HepG2 (cell line): Measurements from ENCODE around the gene MLLT1. TPM values are rescaled to one million over a fixed set of nuclear protein-coding genes. Genes with fewer than 3 reads are reported as not detected.

Experiments used
- ARNTL ChIP-seq: sonication (generic); formaldehyde crosslinking; IDR thresholded peaks from 2 replicates; pipeline ENCODE4 v1.4.0; 2020; ENCODE audit warnings: mild to moderate bottlenecking, missing genetic modification reagents
- BRF2 ChIP-seq: sonication (generic); formaldehyde crosslinking; IDR thresholded peaks from 2 replicates; pipeline ENCODE4 v1.8.1; 2022; ENCODE audit warnings: mild to moderate bottlenecking, missing genetic modification reagents
- CENPX ChIP-seq: sonication (generic); formaldehyde crosslinking; IDR thresholded peaks from 2 replicates; pipeline ENCODE4 v1.9.0; 2021; ENCODE audit warnings: mild to moderate bottlenecking, missing genetic modification reagents, moderate library complexity
- DMAP1 ChIP-seq: IDR thresholded peaks from 2 replicates; pipeline ENCODE4 v1.6.1; 2016
- ERF ChIP-seq: IDR thresholded peaks from 2 replicates; pipeline ENCODE4 v1.6.1; 2018; ENCODE audit warnings: missing biosample characterization, missing genetic modification reagents
- HCFC1 ChIP-seq: fragments of 150-350 bp; IDR thresholded peaks from 2 replicates; pipeline ENCODE4 v1.6.1; 2014; ENCODE audit warnings: low read depth, low read length
- KLF6 ChIP-seq: IDR thresholded peaks from 2 replicates; pipeline ENCODE4 v1.8.0; 2016; ENCODE audit warnings: missing biosample characterization, missing genetic modification reagents
- NFYB ChIP-seq: sonication (generic); formaldehyde crosslinking; IDR thresholded peaks from 2 replicates; pipeline ENCODE4 v1.4.0; 2020; ENCODE audit warnings: missing genetic modification reagents
- NONO ChIP-seq, 2 experiments: fragments of 450-650 bp in 1 of 2; sonication (generic) in 1 of 2; formaldehyde crosslinking in 1 of 2; IDR thresholded peaks in 1 of 2; conservative IDR thresholded peaks in 1 of 2; 2 replicates each; pipeline versions ENCODE4 v1.6.1 to v1.8.0; 2017 to 2022; ENCODE audit warnings: mild to moderate bottlenecking in 1 of 2, missing genetic modification reagents in 1 of 2, moderate library complexity in 1 of 2
- PHF8 ChIP-seq: sonication (generic); formaldehyde crosslinking; IDR thresholded peaks from 2 replicates; pipeline ENCODE4 v1.5.0; 2020; ENCODE audit warnings: missing genetic modification reagents
- SAP130 ChIP-seq: IDR thresholded peaks from 2 replicates; pipeline ENCODE4 v1.6.1; 2016; ENCODE audit warnings: low read depth
- ZGPAT ChIP-seq: IDR thresholded peaks from 2 replicates; pipeline ENCODE4 v1.6.1; 2016; ENCODE audit warnings: mild to moderate bottlenecking
- ZIK1 ChIP-seq: sonication (generic); formaldehyde crosslinking; IDR thresholded peaks from 2 replicates; pipeline ENCODE4 v1.5.0; 2020; ENCODE audit warnings: mild to moderate bottlenecking, low read depth, missing genetic modification reagents, borderline replicate concordance
- ZMAT3 ChIP-seq: sonication (generic); formaldehyde crosslinking; conservative IDR thresholded peaks from 2 replicates; pipeline ENCODE4 v1.7.0; 2021; ENCODE audit warnings: missing genetic modification reagents
- ZMYM2 ChIP-seq: sonication (generic); formaldehyde crosslinking; IDR thresholded peaks from 2 replicates; pipeline ENCODE4 v1.8.0; 2022; ENCODE audit warnings: mild to moderate bottlenecking, missing genetic modification reagents
- ZNF562 ChIP-seq: sonication (generic); formaldehyde crosslinking; IDR thresholded peaks from 2 replicates; pipeline ENCODE4 v1.8.0; 2022; ENCODE audit warnings: missing genetic modification reagents, borderline replicate concordance
- ZNF644 ChIP-seq: IDR thresholded peaks from 2 replicates; pipeline ENCODE4 v1.6.1; 2016; ENCODE audit warnings: low read depth
- ZNF850 ChIP-seq: sonication (generic); formaldehyde crosslinking; conservative IDR thresholded peaks from 2 replicates; pipeline ENCODE4 v1.9.0; 2021; ENCODE audit warnings: mild to moderate bottlenecking, missing genetic modification reagents
- ZSCAN21 ChIP-seq: sonication (generic); formaldehyde crosslinking; IDR thresholded peaks from 2 replicates; pipeline ENCODE4 v1.8.0; 2022; ENCODE audit warnings: mild to moderate bottlenecking, missing genetic modification reagents, moderate library complexity, borderline replicate concordance
- ZSCAN31 ChIP-seq: sonication (generic); formaldehyde crosslinking; IDR thresholded peaks from 2 replicates; pipeline ENCODE4 v1.5.0; 2020; ENCODE audit warnings: low read depth, mild to moderate bottlenecking, missing genetic modification reagents
- polyA plus RNA-seq, 8 experiments: library from polyadenylated mRNA; depleted of rRNA in 3 of 8; stranded (reverse) in 7 of 8; unstranded in 1 of 8; fragments of >200 nt; fragmentation: Illumina TruSeq in 4 of 8; extraction: Trizol in 4 of 8; gene quantifications; 2 replicates each; pipeline versions ENCODE4 v1.2.1 to v1.2.3, GENCODE V29; 2011 to 2016; ENCODE audit warnings: low read depth in 4 of 8, missing spikeins in 1 of 8, mixed read lengths in 1 of 8; ENCODE audit not compliant: insufficient read depth in 1 of 8
- total RNA-seq, 5 experiments: library from RNA; depleted of rRNA; stranded (reverse); fragments of >200 nt; fragmentation: Illumina TruSeq; extraction: Trizol; gene quantifications; 2 replicates each; pipeline ENCODE4 v1.2.3, GENCODE V29; 2016; ENCODE audit warnings: low read depth in 1 of 5
- TF ChIP-seq, protein P1 (sequence below): sonication (generic); formaldehyde crosslinking; IDR thresholded peaks from 2 replicates; pipeline ENCODE4 v1.4.0; 2020; ENCODE audit warnings: missing genetic modification reagents
- TF ChIP-seq, protein P2 (sequence below): sonication (generic); formaldehyde crosslinking; IDR thresholded peaks from 2 replicates; pipeline ENCODE4 v1.4.0; 2020; ENCODE audit warnings: mild to moderate bottlenecking, missing genetic modification reagents

Gene MLLT1
- total and polyA plus RNA-seq, 2 of the 13 experiments (the other 11 are each of a cell fraction or from before 2014, with no cell fraction given): 11.7 to 12.2 TPM

GRCh38 chr19:6279931-6280591, at the start of gene MLLT1 (continued):
- TF ChIP-seq CENPX (no peak), ZNF644 (no peak), HCFC1 (peak; percentile 45), KLF6 (CRISPR knock-in tag) (0 out of 2 replicates have a peak, but pooled peaks have one; percentile 62), ZSCAN31 (CRISPR knock-in tag) (peak; percentile 54), ZIK1 (CRISPR knock-in tag) (peak; percentile 80; the same call in 1 of the 2 replicates), ARNTL (CRISPR knock-in tag) (peak; percentile 52; the same call in 1 of the 2 replicates), ZGPAT (CRISPR knock-in tag) (peak; percentile 79; the same call in 1 of the 2 replicates), NONO (IDR thresholded peaks at IDR 0.05) (no peak), NONO (CRISPR knock-in tag; conservative IDR thresholded peaks at IDR 0.05) (0 out of 2 replicates have a peak, but pooled peaks have one; percentile 33), ZNF562 (CRISPR knock-in tag) (peak; percentile 56; the same call in 1 of the 2 replicates), DMAP1 (no peak; the same call in 1 of the 2 replicates), ZMAT3 (peak; percentile 84), ZNF850 (CRISPR knock-in tag) (no peak), BRF2 (peak; percentile 78), PHF8 (CRISPR knock-in tag) (peak; percentile 9; the same call in 1 of the 2 replicates), SAP130 (CRISPR knock-in tag) (peak; percentile 59), ERF (CRISPR knock-in tag) (peak; percentile 94), NFYB (CRISPR knock-in tag) (peak; percentile 83), ZSCAN21 (CRISPR knock-in tag) (peak; percentile 60; the same call in 1 of the 2 replicates), ZMYM2 (CRISPR knock-in tag) (peak; percentile 86)
- TF ChIP-seq, protein P1, sequence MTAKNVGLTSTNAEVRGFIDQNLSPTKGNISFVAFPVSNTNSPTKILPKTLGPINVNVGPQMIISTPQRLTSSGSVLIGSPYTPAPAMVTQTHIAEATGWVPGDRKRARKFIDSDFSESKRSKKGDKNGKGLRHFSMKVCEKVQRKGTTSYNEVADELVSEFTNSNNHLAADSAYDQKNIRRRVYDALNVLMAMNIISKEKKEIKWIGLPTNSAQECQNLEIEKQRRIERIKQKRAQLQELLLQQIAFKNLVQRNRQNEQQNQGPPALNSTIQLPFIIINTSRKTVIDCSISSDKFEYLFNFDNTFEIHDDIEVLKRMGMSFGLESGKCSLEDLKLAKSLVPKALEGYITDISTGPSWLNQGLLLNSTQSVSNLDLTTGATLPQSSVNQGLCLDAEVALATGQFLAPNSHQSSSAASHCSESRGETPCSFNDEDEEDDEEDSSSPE: peak; percentile 87
- TF ChIP-seq, protein P2, sequence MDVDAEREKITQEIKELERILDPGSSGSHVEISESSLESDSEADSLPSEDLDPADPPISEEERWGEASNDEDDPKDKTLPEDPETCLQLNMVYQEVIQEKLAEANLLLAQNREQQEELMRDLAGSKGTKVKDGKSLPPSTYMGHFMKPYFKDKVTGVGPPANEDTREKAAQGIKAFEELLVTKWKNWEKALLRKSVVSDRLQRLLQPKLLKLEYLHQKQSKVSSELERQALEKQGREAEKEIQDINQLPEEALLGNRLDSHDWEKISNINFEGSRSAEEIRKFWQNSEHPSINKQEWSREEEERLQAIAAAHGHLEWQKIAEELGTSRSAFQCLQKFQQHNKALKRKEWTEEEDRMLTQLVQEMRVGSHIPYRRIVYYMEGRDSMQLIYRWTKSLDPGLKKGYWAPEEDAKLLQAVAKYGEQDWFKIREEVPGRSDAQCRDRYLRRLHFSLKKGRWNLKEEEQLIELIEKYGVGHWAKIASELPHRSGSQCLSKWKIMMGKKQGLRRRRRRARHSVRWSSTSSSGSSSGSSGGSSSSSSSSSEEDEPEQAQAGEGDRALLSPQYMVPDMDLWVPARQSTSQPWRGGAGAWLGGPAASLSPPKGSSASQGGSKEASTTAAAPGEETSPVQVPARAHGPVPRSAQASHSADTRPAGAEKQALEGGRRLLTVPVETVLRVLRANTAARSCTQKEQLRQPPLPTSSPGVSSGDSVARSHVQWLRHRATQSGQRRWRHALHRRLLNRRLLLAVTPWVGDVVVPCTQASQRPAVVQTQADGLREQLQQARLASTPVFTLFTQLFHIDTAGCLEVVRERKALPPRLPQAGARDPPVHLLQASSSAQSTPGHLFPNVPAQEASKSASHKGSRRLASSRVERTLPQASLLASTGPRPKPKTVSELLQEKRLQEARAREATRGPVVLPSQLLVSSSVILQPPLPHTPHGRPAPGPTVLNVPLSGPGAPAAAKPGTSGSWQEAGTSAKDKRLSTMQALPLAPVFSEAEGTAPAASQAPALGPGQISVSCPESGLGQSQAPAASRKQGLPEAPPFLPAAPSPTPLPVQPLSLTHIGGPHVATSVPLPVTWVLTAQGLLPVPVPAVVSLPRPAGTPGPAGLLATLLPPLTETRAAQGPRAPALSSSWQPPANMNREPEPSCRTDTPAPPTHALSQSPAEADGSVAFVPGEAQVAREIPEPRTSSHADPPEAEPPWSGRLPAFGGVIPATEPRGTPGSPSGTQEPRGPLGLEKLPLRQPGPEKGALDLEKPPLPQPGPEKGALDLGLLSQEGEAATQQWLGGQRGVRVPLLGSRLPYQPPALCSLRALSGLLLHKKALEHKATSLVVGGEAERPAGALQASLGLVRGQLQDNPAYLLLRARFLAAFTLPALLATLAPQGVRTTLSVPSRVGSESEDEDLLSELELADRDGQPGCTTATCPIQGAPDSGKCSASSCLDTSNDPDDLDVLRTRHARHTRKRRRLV (CRISPR knock-in tag): no peak
